Retinal pigment epithelial cell (primary cell): Measurements from ENCODE around the gene TRPC4AP.

Experiments
- DNase-seq: peaks from one replicate; pipeline ENCODE4 v3.0.0-alpha.2; 2010; ENCODE audit warnings: low read depth
- H3K4me3 ChIP-seq: 2 replicates; pipeline ENCODE4 v1.5.1; 2011; ENCODE audit warnings: mild to moderate bottlenecking, low read length, control low read depth, moderate library complexity
- TF ChIP-seq, protein P1 (sequence below): conservative IDR thresholded peaks from 2 replicates; pipeline ENCODE4 v1.5.1; 2011; ENCODE audit warnings: low read depth, low read length, control low read depth, inconsistent platforms

TRPC4AP gene

DNA sequence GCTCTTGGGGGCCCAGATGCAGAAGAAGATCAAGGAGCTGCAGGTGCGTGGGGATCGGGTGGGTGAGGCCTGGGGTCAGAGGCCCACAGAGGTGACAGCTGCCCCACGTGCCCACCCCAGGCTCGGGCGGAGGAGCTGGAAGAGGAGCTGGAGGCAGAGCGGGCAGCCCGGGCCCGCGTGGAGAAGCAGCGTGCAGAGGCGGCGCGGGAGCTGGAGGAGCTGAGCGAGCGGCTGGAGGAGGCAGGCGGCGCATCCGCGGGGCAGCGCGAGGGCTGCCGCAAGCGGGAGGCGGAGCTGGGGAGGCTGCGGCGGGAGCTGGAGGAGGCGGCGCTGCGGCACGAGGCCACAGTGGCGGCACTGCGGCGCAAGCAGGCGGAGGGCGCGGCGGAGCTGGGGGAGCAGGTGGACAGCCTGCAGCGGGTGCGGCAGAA lies 95.5 kb downstream of the TRPC4AP start:
- TF ChIP-seq, protein P1, sequence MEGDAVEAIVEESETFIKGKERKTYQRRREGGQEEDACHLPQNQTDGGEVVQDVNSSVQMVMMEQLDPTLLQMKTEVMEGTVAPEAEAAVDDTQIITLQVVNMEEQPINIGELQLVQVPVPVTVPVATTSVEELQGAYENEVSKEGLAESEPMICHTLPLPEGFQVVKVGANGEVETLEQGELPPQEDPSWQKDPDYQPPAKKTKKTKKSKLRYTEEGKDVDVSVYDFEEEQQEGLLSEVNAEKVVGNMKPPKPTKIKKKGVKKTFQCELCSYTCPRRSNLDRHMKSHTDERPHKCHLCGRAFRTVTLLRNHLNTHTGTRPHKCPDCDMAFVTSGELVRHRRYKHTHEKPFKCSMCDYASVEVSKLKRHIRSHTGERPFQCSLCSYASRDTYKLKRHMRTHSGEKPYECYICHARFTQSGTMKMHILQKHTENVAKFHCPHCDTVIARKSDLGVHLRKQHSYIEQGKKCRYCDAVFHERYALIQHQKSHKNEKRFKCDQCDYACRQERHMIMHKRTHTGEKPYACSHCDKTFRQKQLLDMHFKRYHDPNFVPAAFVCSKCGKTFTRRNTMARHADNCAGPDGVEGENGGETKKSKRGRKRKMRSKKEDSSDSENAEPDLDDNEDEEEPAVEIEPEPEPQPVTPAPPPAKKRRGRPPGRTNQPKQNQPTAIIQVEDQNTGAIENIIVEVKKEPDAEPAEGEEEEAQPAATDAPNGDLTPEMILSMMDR: no peak
- H3K4me3 ChIP-seq: no peak overlapping the region
- DNase-seq: peak; percentile 12

DNA sequence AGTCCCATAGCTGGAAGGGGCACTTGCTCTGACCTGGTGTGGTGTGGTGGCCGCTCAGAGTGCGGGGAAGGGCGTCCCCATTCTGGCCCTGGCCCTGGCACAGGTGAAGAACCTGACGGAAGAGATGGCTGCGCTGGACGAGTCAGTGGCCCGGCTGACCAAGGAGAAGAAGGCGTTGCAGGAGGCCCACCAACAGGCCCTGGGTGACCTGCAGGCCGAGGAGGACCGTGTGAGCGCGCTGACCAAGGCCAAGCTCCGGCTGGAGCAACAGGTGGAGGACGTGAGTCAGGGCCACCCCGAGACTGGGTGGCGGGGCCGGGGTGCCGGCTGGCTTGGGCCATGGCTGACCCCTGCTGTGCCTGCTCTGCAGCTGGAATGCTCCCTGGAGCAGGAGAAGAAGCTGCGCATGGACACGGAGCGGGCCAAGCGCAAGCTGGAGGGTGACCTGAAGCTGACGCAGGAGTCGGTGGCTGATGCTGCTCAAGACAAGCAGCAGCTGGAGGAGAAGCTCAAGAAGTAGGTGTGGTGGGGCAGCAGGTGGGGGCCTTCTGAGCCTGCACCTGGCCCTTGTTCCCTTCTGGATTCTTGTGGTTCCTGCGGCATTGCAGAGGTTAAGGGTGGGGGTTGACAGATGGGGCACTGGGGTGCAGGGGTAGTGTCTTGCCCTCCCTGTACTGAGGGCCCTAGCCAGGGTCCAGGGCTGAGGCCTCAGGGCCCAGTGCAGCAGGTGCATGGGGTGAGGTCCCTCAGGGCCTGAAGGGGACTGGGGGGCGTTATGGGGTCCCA lies 96.2 kb downstream of the TRPC4AP start:
- TF ChIP-seq, protein P1: no peak

DNA sequence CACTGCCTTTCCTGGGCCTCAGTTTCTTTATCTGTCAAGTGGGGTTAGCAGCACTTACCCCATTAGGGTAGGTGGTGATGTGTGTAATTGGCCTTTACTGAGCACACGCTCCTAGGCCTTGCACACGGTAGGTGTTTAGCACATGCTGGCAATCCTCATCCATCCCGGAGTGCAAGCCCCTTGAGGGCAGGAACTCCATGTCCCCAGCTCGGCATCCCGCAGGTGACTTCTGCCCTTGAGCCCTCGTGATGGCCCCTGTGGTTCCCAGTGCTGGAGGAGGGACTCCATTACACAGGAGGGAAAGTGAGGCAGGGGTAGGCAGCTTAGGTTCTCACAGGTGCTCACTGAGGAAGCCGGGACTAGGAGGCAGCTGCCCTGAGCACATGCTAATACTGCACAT lies 96.9 kb downstream of the TRPC4AP start:
- TF ChIP-seq, protein P1: no peak
- H3K4me3 ChIP-seq: no peak overlapping the region
- no peak for DNase-seq

More for the DNA sequence above, 96.2 kb downstream of the TRPC4AP start:
- DNase-seq: no peak
- H3K4me3 ChIP-seq: no peak overlapping the region

DNA sequence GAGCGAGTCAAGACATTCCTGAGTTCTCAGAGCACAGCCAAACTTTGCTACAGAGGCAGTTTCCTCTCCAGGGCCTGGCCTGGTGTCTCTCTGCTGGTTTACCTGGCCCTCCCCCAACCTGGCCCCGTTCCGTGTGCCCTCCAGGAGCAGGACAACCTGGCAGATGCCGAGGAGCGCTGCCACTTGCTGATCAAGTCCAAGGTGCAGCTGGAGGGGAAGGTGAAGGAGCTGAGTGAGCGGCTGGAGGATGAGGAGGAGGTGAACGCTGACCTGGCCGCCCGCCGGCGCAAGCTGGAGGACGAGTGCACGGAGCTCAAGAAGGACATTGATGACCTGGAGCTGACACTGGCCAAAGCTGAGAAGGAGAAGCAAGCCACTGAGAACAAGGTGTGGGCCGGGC lies 97.4 kb downstream of the TRPC4AP start:
- TF ChIP-seq, protein P1: no peak
- DNase-seq: no peak
- no peak overlapping the region for H3K4me3 ChIP-seq

DNA sequence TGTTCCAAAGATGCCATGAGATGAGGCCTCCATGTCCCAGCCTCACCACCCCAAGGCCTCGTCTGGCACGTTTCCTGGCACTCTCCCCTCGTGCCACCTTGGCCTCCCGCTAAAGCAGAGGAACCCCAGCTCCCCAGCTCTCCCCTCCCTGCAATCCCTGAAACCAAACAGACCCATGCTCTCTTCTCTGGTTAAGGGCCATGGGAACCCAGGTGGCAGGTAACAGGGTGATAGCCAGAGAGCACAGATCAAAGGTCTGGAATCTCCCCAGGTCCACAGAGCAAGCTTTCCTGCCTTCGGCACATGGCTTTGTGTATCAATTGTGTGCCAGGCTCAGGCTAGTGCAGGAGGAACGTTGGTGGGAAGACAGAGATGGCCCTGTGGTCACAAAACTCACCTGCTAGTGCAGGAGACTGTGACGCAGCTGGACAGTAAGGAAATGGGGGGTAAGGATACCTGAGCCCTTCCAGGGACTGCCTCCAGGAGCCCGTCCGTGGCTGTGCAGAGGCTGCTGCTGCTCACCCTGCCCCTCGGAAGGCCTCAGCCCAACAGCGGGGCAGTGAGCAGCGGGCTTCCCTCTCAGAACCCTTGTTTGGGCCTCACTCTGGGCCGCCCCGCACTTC lies 98.0 kb downstream of the TRPC4AP start:
- TF ChIP-seq, protein P1: no peak
- DNase-seq: no peak
- H3K4me3 ChIP-seq: no peak overlapping the region

DNA sequence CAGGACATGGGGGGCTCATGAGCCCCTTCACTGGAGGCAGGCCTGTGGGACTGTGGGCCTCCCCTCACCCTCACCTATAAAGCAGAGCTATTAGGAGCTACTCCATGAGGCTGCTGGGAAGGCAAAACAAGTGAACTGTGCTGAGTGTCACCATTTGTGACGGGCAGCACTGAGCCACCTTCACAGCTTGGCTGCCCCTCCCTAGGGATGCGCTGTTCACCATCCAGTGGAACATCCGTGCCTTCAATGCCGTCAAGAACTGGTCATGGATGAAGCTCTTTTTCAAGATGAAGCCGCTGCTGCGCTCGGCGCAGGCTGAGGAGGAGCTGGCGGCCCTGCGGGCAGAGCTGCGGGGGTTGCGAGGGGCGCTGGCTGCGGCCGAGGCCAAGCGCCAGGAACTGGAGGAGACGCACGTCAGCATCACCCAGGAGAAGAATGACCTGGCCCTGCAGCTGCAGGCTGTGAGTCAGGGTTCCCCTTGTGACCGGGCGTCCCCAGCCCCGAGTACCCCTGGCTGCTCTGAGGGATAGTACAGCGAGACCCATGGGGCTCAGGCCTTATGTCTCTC lies 98.6 kb downstream of the TRPC4AP start:
- DNase-seq: no peak
- TF ChIP-seq, protein P1: no peak
- no peak overlapping the region for H3K4me3 ChIP-seq
